ENCODE results near the gene KRTAP12-2. TPM values are rescaled to one million over a fixed set of nuclear protein-coding genes. Genes with fewer than 3 reads are reported as not detected.

Gene KRTAP12-2
- total and polyA plus RNA-seq, 2 donors (not counting 1 experiment from before 2014, with no cell fraction given), result not detected

GRCh38 chr21:44706026-44706705 lies 39.4 kb upstream of the KRTAP12-2 start:
- Histone ChIP-seq H3K9me3 (ENCODE audit: control insufficient read depth, insufficient read depth, low read depth, low read length) (no peaks in the 10 kb centered on the region), H3K4me1 (ENCODE audit: control insufficient read depth, extremely low read depth, insufficient read depth, low read length) (no peaks in the 10 kb centered on the region), H3K9ac (ENCODE audit: insufficient read depth, low read length) (no peak overlapping the region), H4K20me1 (ENCODE audit: control insufficient read depth, extremely low read depth, insufficient read depth, low read length) (no peaks in the 10 kb centered on the region), H3K79me2 (ENCODE audit: control insufficient read depth, insufficient read depth, low read length) (no peaks in the 10 kb centered on the region), H2AFZ (ENCODE audit: low read length) (no peak overlapping the region), H3K4me2 (ENCODE audit: extremely low read depth, insufficient read depth, low read length) (no peak overlapping the region), H3K27me3 (ENCODE audit: control insufficient read depth, insufficient read depth, low read length) (peaks cover 45% of the 10 kb centered on the region), H3K4me3 (replicated peaks in 1 of 4; ENCODE audit: control extremely low read depth in 1 of 4, insufficient read depth in 1 of 4, low read depth in 3 of 4, low read length in 4 of 4) (no peak overlapping the region), H3K27ac (ENCODE audit: insufficient read depth, low read length) (no peak overlapping the region), H3K36me3 (ENCODE audit: control insufficient read depth, insufficient read depth, low read length) (no peaks in the 10 kb centered on the region)
- DNase-seq (ENCODE audit: low read depth in 2 of 2), result no peak
- TF ChIP-seq EZH2 (IDR thresholded peaks at IDR 0.05; ENCODE audit: low read length, missing control alignments) (peak; percentile 20), CTCF (conservative IDR thresholded peaks at IDR 0.05 in 1 of 2, IDR thresholded peaks at IDR 0.05 in 1 of 2; ENCODE audit: low read depth in 1 of 2, low read length in 2 of 2) (no peak)

- no peak for DNase-seq (ENCODE audit: low read depth in 2 of 2)
- no peaks in the 10 kb centered on the region for H4K20me1 ChIP-seq (ENCODE audit: control insufficient read depth, extremely low read depth, insufficient read depth, low read length)
Observed at GRCh38 chr21:44704636-44705001, 37.9 kb upstream of the KRTAP12-2 start.

More at GRCh38 chr21:44704636-44705001, 37.9 kb upstream of the KRTAP12-2 start:
- Histone ChIP-seq H3K79me2 (ENCODE audit: control insufficient read depth, insufficient read depth, low read length) (no peaks in the 10 kb centered on the region), H3K36me3 (ENCODE audit: control insufficient read depth, insufficient read depth, low read length) (no peaks in the 10 kb centered on the region), H3K9ac (ENCODE audit: insufficient read depth, low read length) (no peak overlapping the region), H3K9me3 (ENCODE audit: control insufficient read depth, insufficient read depth, low read depth, low read length) (no peaks in the 10 kb centered on the region), H3K4me3 (replicated peaks in 1 of 4; ENCODE audit: control extremely low read depth in 1 of 4, insufficient read depth in 1 of 4, low read depth in 3 of 4, low read length in 4 of 4) (no peak overlapping the region), H2AFZ (ENCODE audit: low read length) (no peak overlapping the region), H3K27me3 (ENCODE audit: control insufficient read depth, insufficient read depth, low read length) (peaks cover 30% of the 10 kb centered on the region), H3K4me1 (ENCODE audit: control insufficient read depth, extremely low read depth, insufficient read depth, low read length) (no peaks in the 10 kb centered on the region), H3K27ac (ENCODE audit: insufficient read depth, low read length) (no peak overlapping the region), H3K4me2 (ENCODE audit: extremely low read depth, insufficient read depth, low read length) (no peak overlapping the region)
- TF ChIP-seq CTCF (conservative IDR thresholded peaks at IDR 0.05 in 1 of 2, IDR thresholded peaks at IDR 0.05 in 1 of 2; ENCODE audit: low read depth in 1 of 2, low read length in 2 of 2) (no peak), EZH2 (IDR thresholded peaks at IDR 0.05; ENCODE audit: low read length, missing control alignments) (no peak)

Data from fibroblast of lung (primary cell).